ENCODE data around the gene ARRB2.
"Not testable (repeated sequence)": the region's sequence is repeated elsewhere in the genome, so short reads cannot be mapped to it uniquely, and the experiment has no call there.

Gene ARRB2

GRCh38 chr17:4701116-4701515 is 9.3 kb upstream of the ARRB2 start:
- no peak overlapping the region for H3K4me3 ChIP-seq (replicated peaks in 1 of 2; ENCODE audit: low read depth in 2 of 2, low read length in 2 of 2)
- DNase-seq (ENCODE audit: low read depth in 2 of 2) = no peak
- no peak for TF ChIP-seq CTCF (IDR thresholded peaks at IDR 0.05; ENCODE audit: low read depth, low read length)

- TF ChIP-seq CTCF (IDR thresholded peaks at IDR 0.05; ENCODE audit: low read depth, low read length) = no peak
- DNase-seq (ENCODE audit: low read depth in 2 of 2) = no peak
- peak overlapping the region; percentile 92 to 98 for H3K4me3 ChIP-seq (replicated peaks in 1 of 2; ENCODE audit: low read depth in 2 of 2, low read length in 2 of 2)
These were observed 7.1 kb upstream of the ARRB2 start for GRCh38 chr17:4703330-4703691.

- H3K4me3 ChIP-seq (replicated peaks in 1 of 2; ENCODE audit: low read depth in 2 of 2, low read length in 2 of 2) = peak overlapping the region; percentile 92 to 98
- DNase-seq (ENCODE audit: low read depth in 2 of 2) = not testable (repeated sequence)
These were observed 5.9 kb upstream of the ARRB2 start for GRCh38 chr17:4704574-4704907.

- TF ChIP-seq CTCF (IDR thresholded peaks at IDR 0.05; ENCODE audit: low read depth, low read length) = no peak
- H3K4me3 ChIP-seq (replicated peaks in 1 of 2; ENCODE audit: low read depth in 2 of 2, low read length in 2 of 2) = no peak overlapping the region
- no peak for DNase-seq (ENCODE audit: low read depth in 2 of 2)
These were observed 5.4 kb upstream of the ARRB2 start for GRCh38 chr17:4704991-4705390.

GRCh38 chr17:4706121-4706520 is 4.3 kb upstream of the ARRB2 start:
- DNase-seq (ENCODE audit: low read depth in 2 of 2) = peak in 1 of 2 donors; percentile 23
- H3K4me3 ChIP-seq (replicated peaks in 1 of 2; ENCODE audit: low read depth in 2 of 2, low read length in 2 of 2) = no peak overlapping the region
- no peak for TF ChIP-seq CTCF (IDR thresholded peaks at IDR 0.05; ENCODE audit: low read depth, low read length)

- TF ChIP-seq CTCF (IDR thresholded peaks at IDR 0.05; ENCODE audit: low read depth, low read length) = no peak
- H3K4me3 ChIP-seq (replicated peaks in 1 of 2; ENCODE audit: low read depth in 2 of 2, low read length in 2 of 2) = no peak overlapping the region
- DNase-seq (ENCODE audit: low read depth in 2 of 2) = peak in 1 of 2 donors; percentile 25
These were observed 2.0 kb upstream of the ARRB2 start for GRCh38 chr17:4708436-4708835.

GRCh38 chr17:4710693-4711634 is 532 bp downstream of the ARRB2 start:
- H3K4me3 ChIP-seq (replicated peaks in 1 of 2; ENCODE audit: low read depth in 2 of 2, low read length in 2 of 2) = peak overlapping the region; percentile 61 to 69
- TF ChIP-seq CTCF (IDR thresholded peaks at IDR 0.05; ENCODE audit: low read depth, low read length) = no peak
- DNase-seq (ENCODE audit: low read depth in 2 of 2) = no peak
